HG03095 (cell line): ENCODE results near the gene XCL1.

Experiments used
- ATAC-seq: cut with Tn5 transposase; IDR thresholded peaks from one replicate; pipeline ENCODE4 v1.9.1; 2021; ENCODE audit warnings: moderate library complexity; ENCODE audit not compliant: unreplicated experiment

The XCL1 gene

DNA sequence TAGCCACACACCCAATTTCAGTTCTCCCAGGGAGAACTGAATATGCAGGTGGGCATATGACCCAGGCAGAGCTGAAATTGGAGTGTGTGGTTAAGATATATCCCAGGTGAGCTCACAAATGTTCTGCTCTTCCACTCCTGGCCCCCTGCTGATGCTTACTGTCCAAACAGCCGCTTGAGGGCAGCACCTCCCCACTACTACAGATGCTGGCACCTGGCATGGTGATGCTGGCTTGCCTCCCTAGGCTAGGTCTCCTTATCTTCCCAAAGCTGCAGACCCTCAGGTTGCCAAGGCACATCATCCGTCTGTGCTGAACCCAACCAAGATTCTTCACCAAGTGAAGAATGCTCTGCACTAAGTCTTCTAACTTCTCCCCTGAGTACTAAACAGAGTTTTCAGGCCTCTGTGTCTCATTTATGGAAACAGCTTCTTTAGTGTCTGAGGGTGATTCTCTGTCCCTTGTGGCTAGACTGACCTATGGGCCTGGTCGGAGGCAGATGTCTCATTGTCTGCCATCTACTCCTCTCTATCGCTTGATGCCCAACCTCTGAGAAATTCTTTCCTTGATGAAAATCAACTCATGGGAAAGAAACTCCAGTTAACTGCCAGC, 27.2 kb downstream of the XCL1 start:
- no peak for ATAC-seq

DNA sequence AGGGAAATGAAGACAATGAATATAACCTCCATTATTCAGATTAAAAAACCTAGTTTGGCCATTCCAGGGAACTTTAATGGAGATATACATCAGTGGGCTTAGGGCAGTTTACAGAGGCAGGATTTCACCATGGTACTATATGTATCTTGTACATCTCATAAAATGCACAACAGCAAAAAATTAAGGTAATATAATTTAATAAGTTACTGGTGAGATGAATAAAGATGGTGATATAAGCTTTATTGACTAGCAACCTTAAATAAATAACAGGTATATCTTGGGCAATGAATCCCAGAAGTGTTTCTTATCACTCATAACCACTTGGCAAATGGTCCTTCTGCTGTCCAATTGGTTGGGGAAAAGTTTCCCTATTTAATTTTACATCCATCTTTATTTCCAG, 29.0 kb downstream of the XCL1 start:
- ATAC-seq = no peak

DNA sequence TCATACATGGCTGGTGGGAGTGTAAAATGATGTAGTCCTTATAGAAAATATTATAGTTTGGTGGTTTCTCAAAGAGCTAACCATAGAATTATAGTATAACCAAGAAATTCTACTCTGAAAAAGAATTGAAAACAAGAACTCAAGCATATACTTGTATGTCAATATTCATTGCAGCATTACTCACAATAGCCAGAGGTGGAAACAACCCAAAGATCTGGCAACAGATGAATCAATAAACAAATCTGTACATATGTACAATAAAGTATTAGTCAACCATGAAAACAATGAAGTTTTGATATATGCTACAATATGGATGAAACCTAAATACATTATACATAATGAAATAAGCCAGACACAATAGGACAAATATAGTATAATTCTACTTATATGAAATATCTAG, 29.7 kb downstream of the XCL1 start:
- no peak for ATAC-seq

DNA sequence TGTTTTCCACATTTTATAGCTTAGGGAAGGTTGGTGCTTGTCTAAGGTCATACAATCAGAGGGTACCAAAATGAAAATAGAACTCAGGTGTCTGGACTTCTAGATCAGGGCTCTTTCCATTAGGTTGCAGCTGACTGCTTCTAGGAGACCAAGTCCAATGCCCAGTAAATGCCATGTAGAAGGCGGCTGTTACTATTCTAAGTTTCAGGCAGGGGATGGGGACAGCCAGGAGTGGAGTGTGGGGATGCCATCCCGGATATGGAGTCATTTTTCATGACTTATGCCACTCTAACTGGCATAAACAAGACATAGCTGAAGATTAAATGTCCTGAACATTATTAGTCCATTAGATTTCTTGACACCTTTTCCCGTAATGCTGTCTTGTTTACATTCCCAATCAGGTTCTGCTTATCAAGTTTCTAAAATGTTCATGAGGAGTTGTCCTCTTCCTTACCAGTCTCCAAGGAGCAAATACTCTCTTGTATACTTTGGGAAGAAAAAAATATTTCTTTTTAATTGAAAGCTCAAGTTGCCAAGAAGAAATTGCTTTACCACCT, 31.5 kb downstream of the XCL1 start:
- no peak for ATAC-seq

DNA sequence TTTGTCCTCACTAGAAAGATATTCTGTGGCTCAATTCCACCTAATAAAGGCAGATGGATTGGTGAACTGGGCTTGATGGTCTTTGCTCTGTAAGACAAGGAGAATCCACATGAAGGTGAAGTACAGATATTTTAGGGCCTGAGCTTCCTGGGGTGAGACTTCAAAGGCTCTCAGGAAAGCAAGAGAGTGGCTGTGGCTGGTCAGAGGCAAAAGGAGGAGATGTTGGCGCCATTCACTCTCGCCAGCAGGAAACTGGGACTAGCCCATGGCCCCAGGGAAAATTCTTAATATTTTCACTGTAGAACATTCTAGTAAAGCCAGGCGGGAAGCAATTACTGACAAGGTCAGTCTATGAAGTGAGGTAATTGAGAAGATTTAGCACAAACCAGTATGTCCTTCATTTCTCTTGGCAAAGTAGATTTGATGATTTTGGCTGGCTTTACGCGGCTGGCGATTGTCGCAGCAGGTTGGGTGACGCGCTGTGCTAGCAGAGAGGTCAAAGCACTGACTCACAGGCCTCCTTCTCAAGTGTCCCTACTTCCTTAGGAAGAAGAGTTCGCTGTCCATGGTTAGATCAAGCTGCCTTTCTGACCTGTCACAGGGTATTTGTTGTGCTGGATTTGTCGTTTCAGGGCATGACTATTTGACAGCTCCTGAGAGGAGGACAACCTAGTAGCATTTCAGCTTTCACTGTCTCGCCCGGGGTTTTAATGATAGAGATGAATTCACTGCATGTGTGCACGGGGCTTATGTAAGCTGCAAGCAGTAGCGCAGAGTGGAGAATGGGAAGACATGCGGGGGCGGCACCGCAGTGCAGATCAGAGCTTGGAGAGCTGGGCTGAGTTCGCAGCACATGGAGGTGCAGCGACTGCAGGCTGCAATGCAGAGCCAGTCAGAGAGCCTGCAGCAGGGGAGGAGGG, 32.7 kb downstream of the XCL1 start:
- ATAC-seq = no peak

DNA sequence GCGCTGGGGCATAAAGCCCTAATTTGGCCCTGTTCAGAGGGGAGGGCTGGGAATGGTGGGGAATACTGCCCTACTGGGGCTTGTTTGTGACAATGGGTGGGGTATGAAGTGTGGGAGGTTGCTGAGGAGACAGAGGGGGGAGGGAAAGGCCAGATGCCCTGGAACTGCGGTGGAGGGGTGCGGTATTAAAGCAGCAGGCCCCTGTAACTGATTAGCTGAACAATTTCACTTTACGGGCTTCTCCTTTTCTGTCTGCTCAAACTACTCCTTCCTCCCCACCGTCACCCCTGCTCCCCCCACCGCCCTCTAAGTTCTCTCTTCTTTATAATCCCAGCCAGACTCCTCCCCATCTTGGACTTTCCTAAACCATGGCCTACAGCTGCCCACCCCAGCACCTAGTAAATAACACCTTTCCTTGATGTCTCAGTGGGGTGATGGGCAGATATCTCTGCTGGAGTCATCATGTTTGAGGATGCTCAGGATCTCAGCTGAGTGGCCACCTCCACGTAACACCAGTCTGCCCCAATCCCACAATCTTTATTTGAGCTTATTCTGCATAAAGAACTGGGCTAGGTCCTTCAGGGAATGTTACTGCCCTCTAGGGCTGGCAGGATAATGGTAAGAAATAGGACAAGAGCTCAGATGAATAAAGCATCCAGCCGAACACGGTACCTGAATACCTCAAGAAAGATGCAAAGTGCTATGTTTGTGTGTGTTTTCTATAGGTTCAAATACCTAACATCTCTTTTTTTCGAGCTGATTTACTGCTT, 33.5 kb downstream of the XCL1 start:
- no peak for ATAC-seq

DNA sequence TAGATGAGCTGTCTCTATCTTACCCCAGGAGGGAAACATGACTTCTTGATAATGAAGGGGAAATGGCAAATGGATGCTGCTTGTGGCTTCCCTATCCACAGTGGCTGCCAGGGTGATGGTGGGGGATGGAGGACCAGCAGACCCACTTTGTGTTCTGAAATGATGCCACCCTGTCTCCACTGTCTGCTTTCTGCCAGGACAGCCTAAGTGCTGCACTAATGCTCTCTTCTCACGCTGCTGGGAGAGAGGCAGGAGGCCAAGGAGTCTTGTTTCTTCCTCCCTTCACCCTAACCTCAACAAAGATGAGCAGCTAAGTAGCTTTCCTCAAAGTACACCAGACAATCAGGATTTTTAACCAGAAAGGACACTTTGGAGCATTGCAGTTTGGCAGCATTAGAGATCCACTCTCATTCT, 36.6 kb downstream of the XCL1 start:
- ATAC-seq = no peak

DNA sequence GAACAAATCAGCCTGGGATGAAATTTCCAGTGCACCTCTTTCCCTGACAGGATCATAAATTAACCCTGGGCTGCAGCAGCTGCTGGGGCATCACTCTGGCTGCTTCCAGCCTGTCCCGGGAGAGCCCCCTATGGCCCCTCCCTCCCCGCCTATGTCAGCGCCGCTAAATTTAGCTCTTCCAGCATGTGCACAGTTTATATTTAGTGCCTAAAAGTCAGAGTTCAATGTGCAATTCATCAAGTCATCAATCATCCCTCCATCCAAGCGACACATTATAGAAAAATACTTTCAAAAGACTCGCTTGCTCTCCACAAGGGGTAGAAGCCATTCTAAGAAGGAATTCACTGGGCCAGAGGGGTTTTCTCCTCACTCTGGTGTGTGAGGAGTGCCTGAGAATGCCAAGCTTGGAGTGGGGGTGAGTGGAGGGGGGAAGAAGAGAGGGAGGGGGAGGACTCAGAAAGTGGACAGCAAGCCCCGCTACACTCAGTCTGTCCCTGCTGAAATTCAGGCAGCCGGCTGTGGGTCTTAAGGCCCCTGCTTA, 37.4 kb downstream of the XCL1 start:
- ATAC-seq = no peak

DNA sequence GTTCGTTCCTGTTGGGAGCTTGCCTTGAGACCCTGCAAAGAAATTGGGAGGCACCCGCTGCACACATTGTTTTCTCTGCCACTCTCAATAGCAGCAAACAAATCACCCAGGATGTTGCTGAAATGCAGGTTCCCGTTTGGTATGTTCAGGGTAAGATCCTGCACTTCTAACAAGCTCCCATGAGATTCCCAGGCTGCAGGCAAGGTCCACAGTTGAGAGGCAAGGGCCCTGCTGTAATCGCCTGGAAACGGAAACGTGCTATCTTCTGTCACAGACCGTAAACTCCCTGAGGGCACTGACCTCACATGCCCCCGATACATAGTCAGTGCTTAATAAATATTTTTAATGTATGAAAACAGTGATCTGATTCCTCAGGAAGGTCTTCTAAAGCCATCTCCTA, 37.8 kb downstream of the XCL1 start:
- ATAC-seq = no peak

DNA sequence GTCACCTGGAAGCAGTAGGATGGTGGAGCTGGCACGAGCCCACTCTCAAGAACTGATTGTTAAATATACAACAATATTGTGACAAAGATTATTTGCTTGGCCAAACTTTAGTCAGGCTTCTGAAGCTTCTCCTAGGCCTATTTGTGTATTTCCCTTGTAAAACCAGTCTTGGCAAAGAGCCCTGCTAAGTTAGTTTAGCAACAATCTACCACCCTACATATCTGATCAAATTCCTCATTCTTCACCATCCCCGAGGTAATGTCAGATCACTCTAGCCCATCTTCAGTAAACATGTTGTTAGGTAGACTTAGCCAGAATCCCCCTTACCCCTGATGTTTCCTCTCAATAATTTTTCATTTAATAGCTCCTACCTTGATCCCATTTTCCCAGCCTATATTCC, 39.6 kb downstream of the XCL1 start:
- no peak for ATAC-seq

DNA sequence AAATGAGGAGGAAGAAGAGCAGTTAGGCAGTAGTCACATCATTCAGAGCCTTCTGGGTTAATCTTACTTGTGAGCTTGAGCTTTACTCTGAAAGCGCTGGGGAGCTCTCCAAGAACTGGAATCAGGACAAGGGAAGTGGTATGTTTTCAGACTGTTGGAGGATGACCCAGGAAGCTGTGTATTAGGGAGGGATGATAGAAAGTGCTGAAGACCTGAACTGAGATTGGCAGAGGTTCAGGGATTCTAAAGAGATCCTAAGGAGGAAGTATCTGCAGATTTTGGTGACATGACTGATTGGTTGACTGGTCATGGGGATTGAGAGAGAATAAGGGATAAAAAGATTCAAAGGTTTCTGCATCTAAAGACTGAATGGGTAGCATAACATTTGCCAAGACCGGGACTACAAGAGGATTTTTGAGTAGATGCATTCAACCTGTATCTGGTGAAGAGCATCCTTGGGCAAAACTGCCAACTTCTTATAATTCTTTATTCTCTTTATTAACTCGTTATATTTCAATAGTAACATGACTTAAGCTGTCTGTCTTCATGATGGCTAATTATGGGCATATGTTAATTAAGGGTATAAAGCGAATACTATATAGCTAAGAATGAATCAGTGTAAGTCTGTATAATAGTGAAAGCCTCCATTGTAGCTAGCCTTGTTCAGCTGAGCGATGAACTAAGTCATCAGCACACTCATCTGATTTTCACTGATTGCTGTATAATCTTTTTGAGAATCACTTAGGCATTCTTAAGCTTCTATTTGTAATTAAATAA, 41.8 kb downstream of the XCL1 start:
- ATAC-seq = no peak

DNA sequence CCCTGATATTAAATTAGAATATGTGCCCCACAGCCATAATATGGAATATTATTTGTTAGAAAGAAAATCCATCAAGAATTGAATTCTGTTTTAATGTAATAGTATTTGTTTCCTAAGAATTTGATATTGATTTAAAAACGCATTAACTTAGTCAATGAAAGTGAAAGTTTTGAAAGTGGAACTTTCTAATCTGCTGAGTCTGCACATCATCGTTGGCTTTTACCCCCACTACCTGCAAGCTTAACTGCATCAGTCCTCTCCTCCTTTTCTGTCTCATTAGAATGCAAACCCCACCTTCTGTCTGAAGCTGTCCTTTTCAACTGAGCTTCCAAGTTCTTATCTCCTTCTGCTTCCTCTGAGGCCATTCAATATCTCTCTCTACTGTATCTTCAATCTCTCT, 42.5 kb downstream of the XCL1 start:
- ATAC-seq = no peak

DNA sequence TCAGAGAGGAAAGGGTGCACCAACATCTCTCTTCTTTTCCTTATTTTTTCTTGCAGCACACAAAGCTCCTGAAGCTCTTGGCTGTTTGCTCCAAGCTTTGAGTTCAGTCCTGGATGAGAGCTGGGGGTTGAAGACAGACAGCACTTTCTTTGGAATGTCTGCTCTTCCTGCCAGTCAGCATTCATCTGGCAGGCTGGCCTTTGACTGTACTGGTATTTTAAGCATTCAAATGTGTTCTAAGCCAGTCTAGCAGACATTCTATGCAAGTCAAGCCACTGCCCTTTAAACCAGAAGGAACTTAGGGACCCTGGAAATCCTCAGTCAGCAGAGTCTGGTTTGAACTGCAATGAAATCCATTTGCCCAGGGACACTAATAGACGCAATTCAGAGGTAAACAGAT, 45.0 kb downstream of the XCL1 start:
- no peak for ATAC-seq

DNA sequence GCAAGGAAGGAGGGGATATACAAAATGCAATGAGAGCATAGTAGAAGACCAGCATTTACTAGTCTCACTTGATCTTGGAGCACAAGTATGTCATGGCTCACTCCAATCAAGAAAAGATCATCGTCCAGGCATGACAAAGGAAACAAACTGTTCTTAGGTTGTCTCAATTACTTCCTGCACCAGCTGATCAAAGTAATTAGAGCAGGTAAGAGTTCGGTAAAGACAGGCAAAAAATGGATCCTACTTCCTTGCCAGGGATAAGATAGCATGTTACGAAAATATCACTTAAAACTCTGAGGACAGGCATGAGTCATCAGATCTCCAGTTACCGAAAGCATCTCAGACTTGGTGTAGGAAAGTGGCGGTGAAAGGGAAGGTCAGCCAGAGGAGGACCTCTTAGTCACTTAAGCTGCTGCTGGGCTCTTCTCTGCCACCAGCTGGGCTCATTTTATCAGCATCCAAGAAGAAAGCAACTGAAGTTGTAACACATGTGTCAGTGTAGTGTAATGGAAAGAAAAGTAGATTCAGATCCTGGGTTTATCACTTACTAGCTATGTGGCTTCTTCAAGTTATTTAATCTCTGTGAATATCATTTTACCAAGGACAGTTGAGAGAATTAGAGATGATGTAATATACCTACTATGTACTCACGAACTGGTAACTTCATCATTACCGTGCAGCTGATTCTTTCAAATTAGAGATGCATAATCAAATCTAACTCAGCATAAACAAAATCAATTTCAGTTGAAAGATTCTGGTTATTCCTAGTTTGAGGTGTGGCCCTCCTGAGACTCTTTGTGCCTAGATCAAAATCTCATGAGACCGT, 46.8 kb downstream of the XCL1 start:
- no peak for ATAC-seq

DNA sequence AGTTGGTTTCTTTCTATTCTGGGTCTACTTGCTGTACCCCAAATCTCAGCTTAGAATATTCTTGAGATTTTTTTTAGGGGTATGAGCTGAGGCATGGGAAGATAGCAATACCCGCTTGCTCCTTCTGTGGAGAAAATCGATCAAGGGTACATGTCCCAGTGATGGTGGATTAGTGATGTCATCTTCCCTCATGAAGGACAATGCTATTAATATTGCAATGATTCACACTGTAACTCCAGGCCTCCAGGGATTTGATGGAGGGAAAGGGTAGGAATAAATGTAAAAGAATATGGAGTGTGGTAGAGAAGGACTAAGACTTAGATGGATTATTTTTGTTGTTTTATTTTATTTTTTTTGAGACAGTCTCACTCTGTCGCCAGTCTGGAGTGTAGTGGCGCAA, 47.4 kb downstream of the XCL1 start:
- no peak for ATAC-seq

DNA sequence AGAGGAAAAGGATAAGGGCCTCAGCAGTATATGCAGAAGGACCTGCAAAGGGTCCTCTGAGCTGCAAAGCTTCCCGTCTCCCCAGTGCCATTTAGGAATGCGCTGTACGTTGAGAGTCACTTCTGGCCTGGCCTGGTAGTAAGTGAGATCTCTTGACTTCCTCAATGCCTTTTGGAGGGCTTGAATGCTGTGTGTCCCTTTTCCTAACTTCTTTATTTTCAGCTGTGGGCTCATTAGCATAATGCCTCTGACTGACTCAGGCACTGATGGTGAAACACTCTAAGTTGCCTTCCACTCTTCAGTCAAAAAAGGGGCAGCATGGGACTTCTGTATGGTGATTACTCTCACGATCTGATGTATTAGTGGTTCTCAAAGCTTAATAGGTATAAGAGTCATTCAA, 49.9 kb downstream of the XCL1 start:
- ATAC-seq = no peak

DNA sequence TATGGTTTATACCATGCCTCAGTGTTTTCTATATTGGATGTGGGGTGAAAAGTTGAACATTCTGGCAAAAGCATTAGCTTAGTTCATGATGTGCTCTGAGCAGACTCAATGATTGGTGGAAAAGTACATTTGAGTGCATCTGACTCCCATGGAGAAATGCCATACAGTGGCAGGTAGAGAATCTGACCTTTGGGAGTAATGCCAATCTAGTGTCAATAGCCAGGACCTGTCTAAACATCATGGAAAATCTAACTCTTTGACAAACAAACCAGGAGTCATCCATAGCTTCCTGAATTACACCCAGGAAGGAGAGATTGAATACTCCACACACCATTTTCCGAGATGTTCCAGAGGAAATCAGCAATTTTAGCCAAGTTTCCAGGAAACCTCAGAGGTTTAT, 51.0 kb downstream of the XCL1 start:
- ATAC-seq = no peak

DNA sequence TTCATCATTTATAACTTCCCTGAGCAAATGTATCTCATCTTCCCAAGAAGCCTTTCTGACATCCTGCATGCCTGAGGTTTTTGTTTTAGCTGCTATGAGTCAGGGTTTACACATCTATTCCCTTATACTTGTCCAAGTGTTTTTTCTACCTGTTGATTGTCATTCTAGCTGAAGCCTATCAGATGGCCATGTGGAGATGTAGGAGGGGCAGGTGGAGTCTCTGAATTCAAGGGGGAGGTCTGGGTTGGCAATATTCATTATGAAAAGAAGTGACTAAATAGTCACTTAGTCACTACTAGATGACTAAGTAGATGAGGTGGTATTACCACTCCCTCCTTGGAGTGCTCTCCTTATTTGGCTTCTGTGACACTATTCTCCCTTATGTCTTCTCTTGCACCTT, 52.4 kb downstream of the XCL1 start:
- ATAC-seq = no peak

DNA sequence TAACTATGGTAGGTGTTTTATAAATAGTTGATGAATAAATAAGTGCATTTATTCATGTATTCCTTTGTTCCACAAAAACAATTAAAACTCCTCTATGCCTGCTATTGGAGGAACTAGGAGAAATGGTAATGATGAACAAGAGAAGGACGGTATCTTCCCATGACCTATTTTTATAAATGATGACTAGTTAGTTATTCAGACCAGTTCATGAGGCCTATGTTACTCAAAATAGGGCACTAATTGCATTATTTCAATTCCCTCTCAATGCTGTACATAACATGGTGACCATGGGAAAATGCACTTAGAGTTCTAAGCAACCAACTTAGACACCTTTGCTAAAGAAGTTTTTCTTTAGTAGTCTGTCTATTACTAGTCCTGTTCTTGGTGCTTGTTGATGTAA, 53.1 kb downstream of the XCL1 start:
- no peak for ATAC-seq
